Right atrium auricular region (tissue), 2 donors: ENCODE results near the gene SLX9. TPM values are rescaled to one million over a fixed set of nuclear protein-coding genes. Genes with fewer than 3 reads are reported as not detected.

Experiments used
- DNase-seq: peaks from one replicate; pipeline ENCODE4 v3.0.0-alpha.2; 2019; ENCODE audit warnings: low spot score
- H3K27ac ChIP-seq, 2 donors: fragments of 200-600 bp; sonication (generic); 1 replicate in 1 of 2; 2 replicates in 1 of 2; pipeline ENCODE4 v1.5.1; 2016 to 2019
- H3K27me3 ChIP-seq, 2 donors: fragments of 200-600 bp; sonication (generic); one replicate each; pipeline versions ENCODE4 v1.5.1 to v1.6.0; 2017 to 2019
- H3K36me3 ChIP-seq: fragments of 200-600 bp; sonication (generic); one replicate; pipeline ENCODE4 v1.5.1; 2016
- H3K4me1 ChIP-seq, 2 donors: fragments of 200-600 bp; sonication (generic); one replicate each; pipeline versions ENCODE4 v1.5.1 to v1.6.0; 2017 to 2019
- H3K4me3 ChIP-seq, 2 donors: fragments of 200-600 bp; sonication (generic); 1 replicate in 1 of 2; 2 replicates in 1 of 2; pipeline ENCODE4 v1.5.1; 2017 to 2019; ENCODE audit warnings: mild to moderate bottlenecking in 1 of 2, moderate library complexity in 1 of 2
- H3K9me3 ChIP-seq, 2 donors: fragments of 200-600 bp; sonication (generic); one replicate each; pipeline ENCODE4 v1.5.1; 2019
- total RNA-seq, 2 donors: library from RNA; depleted of rRNA; stranded (reverse); fragments of >200 nt; gene quantifications; one replicate each; pipeline ENCODE4 v1.1.0, GENCODE V29; 2016
- TF ChIP-seq, protein P1 (sequence below), 2 donors: fragments of 200-600 bp; sonication (generic); IDR thresholded peaks; one replicate each; pipeline ENCODE4 v1.5.1; 2019; ENCODE audit warnings: antibody characterized with exemption in 2 of 2

Gene SLX9
- total RNA-seq, 2 donors from 2014 or later = 15.9 to 18.8 TPM

DNA sequence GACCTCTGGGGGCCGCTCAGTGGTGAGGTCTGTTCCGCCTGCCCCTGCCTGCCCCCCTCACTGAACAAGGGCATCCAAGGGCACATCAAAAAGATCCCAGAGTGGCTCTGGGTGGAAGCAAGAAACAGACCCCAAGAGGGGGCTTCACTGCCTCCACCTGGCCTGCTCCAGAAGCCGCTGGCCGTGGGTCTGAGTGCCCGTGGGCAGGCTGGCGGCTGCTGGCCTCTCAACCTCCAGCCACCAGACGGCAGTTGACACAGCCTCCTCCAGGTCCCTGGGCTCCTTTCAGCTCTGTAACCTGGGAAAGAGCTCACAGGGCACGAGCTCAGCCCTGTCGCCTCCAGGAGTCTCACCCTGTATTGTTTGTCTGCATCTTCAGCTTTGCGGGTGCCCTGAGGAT is 56.3 kb downstream of the SLX9 start:
- H3K27ac ChIP-seq = no peak overlapping the region
- no peaks in the 10 kb centered on the region for H3K27me3 ChIP-seq
- H3K9me3 ChIP-seq = no peaks in the 10 kb centered on the region
- TF ChIP-seq, protein P1, sequence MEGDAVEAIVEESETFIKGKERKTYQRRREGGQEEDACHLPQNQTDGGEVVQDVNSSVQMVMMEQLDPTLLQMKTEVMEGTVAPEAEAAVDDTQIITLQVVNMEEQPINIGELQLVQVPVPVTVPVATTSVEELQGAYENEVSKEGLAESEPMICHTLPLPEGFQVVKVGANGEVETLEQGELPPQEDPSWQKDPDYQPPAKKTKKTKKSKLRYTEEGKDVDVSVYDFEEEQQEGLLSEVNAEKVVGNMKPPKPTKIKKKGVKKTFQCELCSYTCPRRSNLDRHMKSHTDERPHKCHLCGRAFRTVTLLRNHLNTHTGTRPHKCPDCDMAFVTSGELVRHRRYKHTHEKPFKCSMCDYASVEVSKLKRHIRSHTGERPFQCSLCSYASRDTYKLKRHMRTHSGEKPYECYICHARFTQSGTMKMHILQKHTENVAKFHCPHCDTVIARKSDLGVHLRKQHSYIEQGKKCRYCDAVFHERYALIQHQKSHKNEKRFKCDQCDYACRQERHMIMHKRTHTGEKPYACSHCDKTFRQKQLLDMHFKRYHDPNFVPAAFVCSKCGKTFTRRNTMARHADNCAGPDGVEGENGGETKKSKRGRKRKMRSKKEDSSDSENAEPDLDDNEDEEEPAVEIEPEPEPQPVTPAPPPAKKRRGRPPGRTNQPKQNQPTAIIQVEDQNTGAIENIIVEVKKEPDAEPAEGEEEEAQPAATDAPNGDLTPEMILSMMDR (IDR thresholded peaks at IDR 0.05) = no peak
- no peaks in the 10 kb centered on the region for H3K36me3 ChIP-seq
- peaks cover 0 to 28% of the 10 kb centered on the region in 2 donors for H3K4me1 ChIP-seq
- DNase-seq = no peak
- H3K4me3 ChIP-seq = no peak overlapping the region

DNA sequence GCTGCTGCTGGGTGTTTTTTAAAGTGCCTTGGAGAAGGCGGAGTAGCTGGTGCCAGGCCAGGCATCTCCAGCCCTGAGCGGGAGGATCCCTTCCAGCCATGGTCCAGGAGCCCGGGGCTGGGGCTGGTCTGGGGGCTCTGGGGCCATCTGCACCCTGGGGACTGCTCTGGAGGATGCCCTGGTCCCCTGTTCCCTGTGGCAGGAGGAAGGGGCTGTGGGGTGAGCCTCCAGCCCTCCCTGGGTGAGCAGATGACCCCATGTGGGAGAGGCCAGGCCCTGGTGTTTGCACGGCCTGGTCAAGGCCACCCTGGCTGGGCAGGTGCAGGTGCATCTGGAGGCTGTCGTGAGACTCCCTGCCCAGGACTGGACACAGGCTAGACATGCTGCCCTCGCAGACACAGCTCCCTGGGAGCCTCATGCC is 56.7 kb downstream of the SLX9 start:
- no peaks in the 10 kb centered on the region for H3K27me3 ChIP-seq
- H3K4me1 ChIP-seq = peaks cover 0 to 32% of the 10 kb centered on the region in 2 donors
- H3K9me3 ChIP-seq = no peaks in the 10 kb centered on the region
- TF ChIP-seq, protein P1 (IDR thresholded peaks at IDR 0.05) = no peak
- no peak overlapping the region for H3K4me3 ChIP-seq
- no peak for DNase-seq
- no peak overlapping the region for H3K27ac ChIP-seq
- no peaks in the 10 kb centered on the region for H3K36me3 ChIP-seq

DNA sequence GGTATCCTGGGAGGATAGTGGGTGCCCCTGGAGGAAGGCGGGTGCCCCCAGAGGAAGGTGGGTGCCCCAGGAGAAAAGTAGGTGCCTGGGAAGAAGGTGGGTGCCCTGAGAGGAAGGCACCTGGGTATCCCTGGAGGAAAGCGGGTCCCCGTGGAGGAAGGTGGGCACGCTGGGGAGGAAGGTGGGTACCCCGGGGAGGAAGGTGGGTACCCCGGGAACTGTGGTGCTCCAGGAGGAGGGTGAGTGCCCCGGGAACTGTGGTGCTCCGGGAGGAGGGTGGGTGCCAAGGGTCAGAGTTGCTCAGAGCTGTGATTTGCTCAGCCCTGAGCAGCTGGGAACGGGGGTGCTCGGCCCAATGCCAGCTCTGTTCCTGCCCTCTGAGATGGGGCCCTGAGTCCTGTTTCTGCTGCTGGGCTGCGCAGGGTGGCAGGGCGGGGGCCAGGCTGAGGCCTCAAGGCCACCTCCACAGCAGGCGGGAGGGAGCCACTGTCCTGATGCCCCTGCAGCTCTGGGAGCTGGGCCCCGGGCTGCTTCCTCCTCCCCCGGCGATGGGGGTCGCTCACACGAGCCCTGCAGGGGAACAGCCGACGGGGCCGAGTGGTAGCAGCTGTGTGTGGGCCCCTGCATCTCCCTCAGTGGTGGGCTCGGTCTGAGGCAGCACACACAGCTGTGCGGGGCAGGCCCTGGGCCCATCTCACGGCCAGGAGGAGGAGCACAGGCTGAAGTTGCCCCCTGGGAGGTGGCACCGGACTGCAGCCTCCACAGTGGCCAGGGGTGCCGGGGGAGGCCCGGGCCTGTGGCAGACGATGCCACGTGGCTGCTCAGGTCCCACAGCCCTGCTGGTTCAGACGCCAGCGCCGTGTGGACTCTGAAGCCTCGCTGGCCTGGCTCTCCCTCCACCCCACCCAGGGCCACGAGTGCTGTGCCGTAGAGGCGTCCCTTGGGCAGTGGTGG is 57.4 kb downstream of the SLX9 start:
- TF ChIP-seq, protein P1 (IDR thresholded peaks at IDR 0.05) = no peak
- no peak overlapping the region for H3K4me3 ChIP-seq
- H3K36me3 ChIP-seq = no peaks in the 10 kb centered on the region
- H3K4me1 ChIP-seq = peaks cover 0 to 31% of the 10 kb centered on the region in 2 donors
- no peaks in the 10 kb centered on the region for H3K27me3 ChIP-seq
- DNase-seq = no peak
- H3K27ac ChIP-seq = no peak overlapping the region
- no peaks in the 10 kb centered on the region for H3K9me3 ChIP-seq

DNA sequence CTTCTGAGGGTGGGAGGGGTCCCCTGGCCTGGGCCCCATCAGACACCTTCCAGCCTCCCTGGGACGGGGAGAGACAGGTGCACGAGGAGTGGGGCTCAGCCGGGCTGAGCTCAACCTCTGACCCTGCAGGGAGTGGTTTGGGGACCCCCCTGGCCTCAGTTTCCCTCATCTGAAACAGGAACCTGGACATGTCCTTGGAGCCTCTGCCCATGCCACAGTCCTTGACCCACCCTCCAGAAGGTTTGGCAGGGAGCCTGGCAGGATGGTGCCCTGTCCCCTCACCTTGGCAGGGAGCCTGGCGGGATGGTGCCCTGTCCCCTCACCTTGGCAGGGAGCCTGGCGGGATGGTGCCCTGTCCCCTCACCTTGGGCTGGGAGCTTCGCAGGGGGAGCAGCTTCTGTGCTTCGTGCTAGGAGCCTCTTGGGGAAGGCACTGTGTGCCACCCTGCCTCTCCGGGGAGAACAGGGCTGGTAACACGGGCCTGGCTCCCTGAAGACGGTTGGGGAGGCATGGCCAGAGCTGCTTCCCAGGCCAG is 58.3 kb downstream of the SLX9 start:
- TF ChIP-seq, protein P1 (IDR thresholded peaks at IDR 0.05) = no peak
- H3K27ac ChIP-seq = no peak overlapping the region
- no peaks in the 10 kb centered on the region for H3K9me3 ChIP-seq
- no peaks in the 10 kb centered on the region for H3K27me3 ChIP-seq
- no peak for DNase-seq
- peaks cover 0 to 33% of the 10 kb centered on the region in 2 donors for H3K4me1 ChIP-seq
- H3K36me3 ChIP-seq = no peaks in the 10 kb centered on the region
- H3K4me3 ChIP-seq = no peak overlapping the region

DNA sequence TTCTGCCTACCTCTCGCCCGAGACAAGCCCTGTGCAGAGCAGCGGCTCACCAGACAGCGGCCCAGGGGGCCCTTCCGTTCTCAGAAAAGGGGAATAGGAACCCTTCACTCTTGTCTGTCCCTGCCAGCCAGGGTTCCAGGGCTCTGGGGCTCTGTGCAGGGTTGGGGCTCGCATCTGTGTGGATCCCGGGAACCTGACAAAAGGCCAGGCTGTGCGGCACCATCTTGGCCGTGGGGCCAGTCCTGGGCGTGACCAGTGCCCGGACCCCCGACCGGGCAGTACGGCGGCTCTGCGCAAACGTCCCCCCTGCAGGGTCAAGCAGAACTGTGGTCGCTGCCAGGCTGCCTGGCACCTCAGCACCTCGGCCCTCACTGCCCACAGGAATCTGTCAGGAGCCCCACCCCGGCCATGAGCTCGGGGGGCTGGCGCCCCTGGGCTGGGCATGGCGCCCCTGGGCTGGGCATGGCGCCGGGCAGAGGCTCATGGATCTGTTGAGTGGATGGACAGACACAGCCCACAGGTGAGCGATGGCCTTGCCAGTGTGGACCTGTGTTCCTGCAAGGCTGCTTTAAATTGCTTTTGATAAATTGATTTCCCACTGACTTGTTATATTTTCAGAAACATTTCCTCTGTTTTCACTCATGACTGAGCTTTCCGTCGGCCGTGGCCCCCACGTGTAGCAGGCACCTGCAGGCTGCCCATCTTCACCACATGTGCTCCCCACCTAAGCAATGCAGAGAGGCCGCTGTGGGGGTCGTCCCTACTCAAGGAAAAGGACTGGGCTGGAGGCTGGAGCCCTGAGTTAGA is 59.0 kb downstream of the SLX9 start:
- Histone ChIP-seq H3K4me1 (peaks cover 0 to 38% of the 10 kb centered on the region in 2 donors), H3K36me3 (no peaks in the 10 kb centered on the region), H3K4me3 (no peak overlapping the region), H3K27ac (no peak overlapping the region), H3K9me3 (no peaks in the 10 kb centered on the region), H3K27me3 (no peaks in the 10 kb centered on the region)
- TF ChIP-seq, protein P1 (IDR thresholded peaks at IDR 0.05) = no peak
- no peak for DNase-seq
